Left kidney (tissue), 2 donors: ENCODE measurements around the gene USP36. TPM values are rescaled to one million over a fixed set of nuclear protein-coding genes. Genes with fewer than 3 reads are reported as not detected.

Experiments used
- DNase-seq: peaks from one replicate; pipeline ENCODE4 v3.0.0-alpha.2; 2013
- polyA plus RNA-seq: library from polyadenylated mRNA; unstranded; fragments of 120-200 nt; gene quantifications from one replicate; pipeline ENCODE4 v1.2.1, GENCODE V29; 2013; ENCODE audit not compliant: insufficient read length

USP36 gene
- polyA plus RNA-seq, 1 donor, result 54.8 TPM

DNA sequence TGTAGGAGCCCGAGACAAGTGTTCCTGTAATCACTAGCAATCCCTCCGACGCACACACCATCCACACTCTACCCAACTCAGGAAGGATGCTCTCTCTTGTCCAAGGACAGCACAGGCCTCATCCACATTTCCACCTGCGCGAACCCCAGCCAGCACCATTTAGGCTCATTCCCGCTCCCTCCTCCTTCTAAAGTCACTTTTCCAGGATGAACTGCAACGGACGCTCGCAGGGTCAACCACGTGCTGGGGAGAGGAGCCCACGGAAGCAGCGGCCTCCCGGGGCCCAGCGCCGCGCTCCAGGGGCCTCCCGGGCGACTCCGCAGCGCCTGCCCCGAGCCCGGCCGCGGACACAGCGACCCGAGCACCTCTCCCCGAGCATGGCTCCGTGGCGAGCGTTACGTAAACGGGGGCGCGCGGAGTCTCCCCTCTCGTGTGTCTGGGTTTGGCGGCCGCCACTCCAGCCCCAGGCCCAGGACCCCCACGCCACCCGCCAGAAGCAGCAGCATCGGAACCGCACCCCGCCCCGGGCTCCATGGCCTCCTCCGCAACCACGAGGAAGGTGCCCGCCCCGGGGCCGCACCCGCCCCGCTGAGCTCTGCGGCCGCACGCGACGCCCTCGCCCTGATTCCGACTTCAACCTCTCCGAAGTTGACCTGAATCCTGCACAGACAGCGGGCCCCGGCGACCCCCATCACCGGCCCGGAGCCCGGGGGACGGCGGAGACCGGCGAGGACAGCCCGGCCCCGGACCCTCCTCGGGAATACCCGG is 668 bp downstream of the USP36 start:
- no peak for DNase-seq

DNA sequence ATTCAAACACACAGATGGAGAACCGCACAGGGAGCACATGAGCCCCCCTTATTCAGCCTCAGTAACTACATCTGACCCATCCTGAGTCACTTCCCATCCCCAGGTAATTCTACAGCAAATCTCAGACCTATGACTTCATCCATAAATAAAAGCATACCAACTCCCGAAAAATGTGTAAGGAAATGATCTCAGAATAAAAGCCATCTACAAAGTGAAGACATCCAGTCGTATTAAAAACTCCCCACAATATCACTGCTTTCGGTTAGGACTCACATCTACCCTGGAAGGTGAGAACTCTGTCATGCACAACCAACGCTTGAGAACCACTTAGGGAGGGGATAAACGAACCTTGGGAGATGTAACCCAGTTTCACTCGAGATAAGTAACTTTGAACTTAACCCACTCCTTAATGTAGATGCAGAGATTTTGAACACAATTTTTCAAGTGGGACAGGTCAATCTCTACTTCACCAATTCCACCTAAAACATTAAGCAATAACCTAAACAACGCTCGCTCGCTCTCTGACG is 1.3 kb downstream of the USP36 start:
- DNase-seq, result no peak

DNA sequence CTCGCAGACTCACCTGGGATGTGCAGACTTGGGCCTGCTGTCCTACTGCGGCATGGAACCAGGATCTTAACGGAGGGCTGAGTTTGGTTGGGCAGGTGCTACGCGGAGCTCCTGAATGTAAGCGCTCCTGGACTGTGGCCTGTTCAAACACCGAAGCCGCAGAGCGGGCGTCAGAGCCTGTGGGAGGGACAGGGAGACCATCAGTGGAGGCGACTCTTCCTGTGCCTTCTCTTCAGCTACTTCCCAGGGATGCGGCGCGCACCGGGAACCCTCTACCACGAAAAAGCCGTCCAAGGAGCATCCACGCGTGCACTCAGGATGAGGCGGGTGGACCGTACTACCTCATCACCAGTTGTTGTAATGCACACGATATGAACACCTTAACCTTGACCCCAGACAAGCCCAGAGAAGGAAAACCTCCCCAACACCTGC is 2.0 kb downstream of the USP36 start:
- DNase-seq, result no peak

DNA sequence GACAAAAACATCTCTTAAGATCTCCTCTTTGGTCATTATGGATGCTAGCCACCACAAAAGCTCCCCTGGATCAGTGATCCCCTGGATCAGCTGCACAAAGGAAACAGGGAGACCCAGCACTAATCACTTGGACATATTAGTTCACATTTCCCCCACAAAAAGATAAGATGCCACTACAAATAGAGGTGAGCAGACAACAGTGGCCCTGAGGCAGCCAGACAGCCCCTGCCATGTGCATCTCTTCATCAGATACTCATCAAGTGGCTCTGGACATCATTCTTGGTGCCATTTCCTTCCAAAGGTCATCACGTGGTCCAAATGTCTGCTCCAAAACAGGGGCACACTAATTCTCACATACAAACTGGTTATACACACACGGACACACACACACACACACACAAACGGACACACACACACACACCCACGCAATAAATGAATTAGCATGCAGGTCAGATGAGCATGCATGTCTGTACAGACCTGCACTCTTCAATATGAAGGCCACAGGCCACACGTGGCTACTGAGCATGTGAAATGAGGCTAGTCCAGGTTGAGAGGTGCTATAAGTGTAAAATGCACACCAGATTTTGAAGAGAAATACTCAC is 4.1 kb downstream of the USP36 start:
- DNase-seq, result no peak

DNA sequence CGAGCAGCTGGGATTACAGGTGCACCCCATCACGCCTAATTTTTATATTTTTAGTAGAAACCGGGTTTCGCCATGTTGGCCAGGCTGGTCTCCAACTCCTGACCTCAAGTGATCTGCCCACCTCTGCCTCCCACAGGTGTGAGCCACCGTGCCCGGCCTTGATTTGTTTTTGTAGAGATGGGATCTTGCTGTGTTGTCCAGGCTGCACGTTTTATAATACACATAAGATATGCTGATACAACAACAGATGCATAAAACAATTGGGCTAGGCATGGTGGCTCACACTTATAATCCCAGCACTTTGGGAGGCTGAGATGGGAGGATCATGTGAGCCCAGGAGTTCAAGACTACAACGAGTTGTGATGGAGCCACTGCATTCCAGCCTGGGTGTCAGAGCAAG is 6.0 kb downstream of the USP36 start:
- DNase-seq, result no peak

DNA sequence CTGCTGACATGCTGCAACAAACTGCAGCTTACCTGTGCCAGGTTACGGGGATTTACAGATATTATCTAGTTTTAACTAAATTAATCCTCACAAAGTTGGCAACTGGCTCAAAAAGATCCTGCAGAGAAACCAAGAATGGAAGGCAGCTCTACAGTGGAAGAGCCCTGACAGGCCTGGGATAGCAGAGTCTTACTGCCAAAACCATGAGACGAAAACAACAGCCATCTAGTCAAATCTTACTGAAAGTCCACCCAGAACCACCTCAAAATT is 8.1 kb downstream of the USP36 start:
- DNase-seq, result no peak

DNA sequence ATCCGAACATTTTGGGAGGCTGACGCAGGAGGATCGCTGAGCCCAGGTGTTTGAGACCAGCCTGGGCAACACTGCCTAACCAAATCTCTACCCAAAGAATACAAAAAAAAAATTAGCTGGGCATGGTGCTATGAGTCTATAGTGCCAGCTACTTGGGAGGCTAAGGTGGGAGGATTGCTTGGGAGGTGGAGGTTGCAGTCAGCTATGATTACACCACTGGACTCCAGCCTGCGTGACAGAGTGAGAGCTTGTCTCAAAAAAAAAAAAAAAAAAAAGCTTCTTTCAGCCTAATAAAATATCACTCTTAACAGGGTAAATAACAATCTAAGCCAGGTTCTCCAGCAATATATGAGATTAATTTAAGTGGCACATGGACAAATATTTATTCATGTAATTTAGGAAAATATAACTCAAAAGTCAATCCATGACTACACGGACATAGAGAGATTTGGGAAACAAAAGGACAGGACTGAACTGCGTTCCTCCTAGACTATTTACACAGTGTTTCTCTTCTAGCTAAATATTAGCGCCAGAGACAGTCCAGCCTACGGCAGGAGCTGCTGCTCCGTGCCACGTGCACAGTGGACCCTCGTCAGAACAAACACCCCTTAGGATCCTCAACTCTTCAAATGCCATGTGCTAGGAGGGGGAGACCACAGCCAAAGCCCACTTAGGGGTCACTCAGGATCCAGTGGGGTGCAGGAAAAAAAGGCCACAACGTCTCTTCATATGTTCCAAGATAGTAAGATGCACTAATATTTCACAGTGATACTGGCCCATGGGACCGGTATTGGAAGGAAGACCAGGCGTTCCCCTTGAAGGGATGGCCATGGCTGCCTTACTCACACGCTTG is 8.7 kb downstream of the USP36 start:
- DNase-seq, result no peak

DNA sequence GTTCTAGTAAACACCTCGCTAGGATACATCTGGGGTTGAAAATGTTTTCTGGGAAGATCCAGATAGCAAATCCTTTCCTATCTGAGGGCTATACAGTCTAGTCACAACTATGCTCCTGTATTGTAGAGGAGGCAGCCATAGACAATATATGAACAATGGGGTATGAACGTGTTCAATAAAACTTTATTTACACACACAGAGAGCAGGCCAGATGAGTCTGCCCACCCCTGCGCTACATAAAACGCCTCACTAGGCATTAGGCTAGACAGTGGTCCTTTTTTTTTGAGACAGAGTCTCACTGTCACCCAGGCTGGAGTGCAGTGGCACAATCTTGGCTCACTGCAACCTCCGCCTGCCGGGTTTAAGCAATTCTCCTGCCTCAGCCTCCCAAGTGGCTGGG is 11.1 kb downstream of the USP36 start:
- no peak for DNase-seq

DNA sequence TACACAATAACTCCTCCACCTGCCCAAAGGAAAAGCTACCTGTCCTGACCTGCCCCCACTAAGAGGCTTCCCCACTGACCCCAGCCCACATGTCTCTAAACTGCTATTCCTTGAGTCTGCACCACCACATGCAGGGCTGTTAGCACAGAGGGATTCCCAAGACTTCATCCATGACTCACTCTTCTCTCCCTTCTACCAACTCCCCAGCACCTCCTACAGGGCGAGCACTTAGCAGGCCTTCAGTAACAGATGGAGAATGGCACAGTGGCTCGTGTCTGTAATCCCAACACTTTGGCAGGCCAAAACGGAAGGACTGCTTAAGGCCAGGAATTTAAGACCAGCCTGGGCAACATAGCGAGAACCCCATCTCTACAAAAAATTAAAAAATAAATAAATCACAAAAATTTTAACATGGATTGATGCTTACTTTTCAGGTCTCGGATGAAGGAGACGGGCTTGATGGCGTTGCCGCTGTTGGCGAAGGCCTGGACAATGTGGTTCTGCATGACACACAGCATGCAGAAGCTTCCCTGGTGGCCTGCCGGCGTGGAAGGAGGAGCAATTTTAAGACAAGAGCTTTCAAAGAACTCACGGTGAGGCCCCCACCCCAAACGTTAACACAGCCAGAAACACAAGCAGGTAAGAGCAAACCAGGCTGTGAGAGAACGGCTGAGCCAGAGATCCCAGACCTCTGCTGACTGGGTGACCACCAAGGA is 12.0 kb downstream of the USP36 start:
- no peak for DNase-seq

DNA sequence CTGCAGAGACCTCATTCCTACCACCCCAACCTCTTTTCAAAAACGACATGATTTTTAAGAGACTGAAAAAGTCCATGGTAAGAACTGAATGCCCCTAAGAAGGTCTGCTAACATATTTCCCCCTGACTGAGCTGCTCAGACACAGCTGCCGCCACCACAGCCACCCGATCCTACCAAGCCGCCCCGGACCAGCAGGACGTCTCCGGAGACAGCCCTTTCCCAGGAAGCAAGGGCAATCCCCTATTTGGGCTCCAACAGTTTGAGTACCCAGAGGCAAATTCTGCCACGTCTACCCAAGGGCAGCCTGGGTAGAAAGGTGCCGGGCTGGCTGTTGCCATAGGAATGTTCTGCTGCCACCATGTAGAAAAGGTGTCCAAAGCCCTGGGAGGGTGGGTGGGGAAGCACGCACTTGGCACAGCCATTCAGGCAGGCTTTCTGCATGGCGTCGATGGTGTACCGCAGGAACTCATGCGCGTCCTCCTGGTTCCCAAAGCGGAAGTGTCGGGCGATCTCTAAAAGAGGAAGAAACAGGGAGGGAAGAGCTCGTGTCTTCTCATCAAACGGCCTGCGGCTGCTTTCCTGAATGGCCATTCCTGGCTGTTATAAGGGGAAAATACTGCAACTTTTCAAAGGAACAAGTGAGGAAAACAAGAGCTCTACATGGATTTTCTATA is 13.6 kb downstream of the USP36 start:
- no peak for DNase-seq

DNA sequence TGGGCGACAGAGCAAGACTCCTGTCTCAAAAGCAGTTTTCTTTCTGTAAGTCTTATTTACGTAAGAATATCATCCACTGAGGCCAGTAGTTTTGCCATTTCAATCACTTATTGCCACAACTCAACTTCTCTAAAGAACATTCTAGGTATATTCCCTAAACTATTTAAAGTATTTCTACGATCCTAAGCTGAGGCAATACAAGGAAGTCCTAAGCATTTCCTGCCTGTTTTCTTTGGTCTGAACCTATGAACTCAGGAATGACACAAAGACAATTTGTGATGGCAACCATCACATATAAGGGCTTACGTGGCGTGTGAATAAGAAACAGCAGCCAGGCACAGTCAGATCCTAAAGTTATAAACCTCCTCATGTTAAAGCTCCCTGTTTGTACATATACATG is 14.2 kb downstream of the USP36 start:
- no peak for DNase-seq

DNA sequence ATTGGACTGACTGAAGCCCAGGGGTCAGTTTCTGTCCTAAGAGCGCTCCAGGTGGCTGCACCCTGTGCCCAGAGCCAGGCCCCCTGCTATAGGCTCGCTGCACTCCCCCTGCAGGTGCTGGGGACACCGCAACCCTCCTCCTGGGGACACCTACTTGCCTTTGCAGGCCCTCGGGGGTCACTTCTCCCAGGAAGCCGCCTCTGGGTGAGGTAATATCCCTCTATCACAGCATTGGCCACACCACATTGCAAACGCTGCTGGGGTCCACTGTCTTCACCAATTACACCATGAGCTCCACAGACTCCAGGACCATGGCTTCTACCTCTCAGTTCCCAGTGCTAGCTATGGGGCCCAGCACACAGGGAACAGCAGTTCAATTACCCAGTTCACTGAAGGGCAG is 14.9 kb downstream of the USP36 start:
- no peak for DNase-seq

DNA sequence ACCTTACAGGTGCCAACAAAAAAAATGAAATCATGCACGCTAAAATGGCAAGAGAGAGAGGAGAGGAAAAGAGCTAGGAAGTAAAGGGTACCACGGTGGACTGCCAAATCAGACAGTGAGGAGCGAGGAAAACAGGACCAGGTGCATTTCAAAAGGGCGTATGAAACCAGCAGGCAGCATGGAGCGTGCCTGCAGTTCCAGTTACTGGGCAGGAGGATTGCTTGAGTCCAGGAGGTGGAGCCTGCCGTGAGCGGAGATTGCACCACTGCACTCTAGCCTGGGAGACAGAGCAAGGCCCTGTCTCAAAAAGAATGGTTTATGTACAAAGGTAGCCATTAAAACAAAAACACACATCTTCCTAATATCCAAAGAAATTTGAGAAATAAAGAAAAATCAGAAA is 16.4 kb downstream of the USP36 start:
- no peak for DNase-seq

DNA sequence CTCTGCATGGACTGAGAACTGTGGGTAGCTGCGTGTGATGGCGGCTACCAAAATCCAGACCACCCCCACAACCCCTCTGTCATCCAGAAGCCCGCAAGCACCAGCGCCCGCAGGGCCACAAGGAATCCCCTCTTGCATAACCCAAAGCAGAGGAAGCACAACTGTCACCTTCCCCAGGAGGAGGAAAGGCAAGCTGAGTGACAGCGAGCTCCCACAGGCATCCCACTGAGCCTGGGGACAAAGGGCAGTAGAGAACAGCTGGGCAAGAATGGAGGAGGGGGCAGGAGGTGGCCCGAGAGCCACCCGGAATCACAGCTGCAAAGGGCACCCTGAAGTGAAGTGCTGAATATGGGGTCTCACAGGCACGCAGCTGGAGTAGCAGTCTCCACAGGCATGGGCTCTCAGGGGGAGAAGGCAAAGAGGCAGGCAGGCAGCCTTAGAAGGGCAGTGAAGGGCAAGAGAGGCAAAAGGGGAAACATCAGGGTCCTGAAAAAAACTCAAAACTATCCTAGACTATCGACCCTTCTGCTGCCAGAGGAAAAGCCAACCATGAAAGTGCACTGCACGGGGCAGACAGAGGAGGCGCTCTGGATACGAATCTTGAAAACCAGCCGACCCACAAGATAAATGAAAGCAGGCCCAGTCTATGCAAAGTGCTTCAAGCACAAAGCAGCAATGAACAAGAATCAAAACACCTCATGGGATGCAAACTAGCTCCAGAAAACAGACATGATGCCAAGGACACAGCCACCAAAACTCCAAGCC is 17.1 kb downstream of the USP36 start:
- no peak for DNase-seq

DNA sequence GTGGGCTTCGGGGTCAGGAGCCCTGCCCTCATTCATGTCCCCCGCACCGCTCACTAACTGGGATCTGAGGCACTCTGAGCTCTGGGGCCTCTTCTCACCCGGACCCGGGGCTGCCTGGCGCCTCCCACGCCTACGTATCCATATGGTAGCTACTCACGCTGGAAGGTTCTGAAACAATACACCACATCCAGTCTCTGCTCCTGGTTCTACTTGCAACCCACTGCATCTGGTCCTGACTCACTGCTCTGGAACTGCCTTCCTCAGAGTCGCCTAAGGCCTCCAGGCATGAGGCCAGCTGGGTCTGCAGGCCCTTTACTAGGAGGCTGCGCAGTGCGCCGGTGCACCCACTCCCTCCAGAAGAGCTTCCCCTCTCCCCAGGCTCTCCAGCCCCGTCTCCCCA is 18.1 kb downstream of the USP36 start:
- DNase-seq, result no peak

DNA sequence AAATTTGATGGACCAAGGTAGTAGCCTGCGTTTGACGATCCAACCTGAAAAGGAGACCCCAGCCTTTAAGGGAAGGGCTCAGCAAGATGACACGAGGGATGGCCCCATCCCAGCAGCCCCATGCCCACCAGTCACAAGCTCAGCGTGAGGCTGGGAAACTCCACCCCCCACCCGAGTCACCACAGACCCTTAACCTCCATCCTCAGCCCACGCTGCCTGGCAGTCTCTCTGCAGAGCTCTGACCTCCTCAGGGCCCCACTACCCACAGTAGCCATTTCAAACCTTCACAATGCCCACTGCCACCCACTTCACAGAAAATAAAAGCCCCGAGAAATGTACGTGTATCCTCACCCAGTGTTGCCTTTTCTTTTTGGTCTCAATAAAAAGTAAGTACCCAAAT is 18.7 kb downstream of the USP36 start:
- no peak for DNase-seq

DNA sequence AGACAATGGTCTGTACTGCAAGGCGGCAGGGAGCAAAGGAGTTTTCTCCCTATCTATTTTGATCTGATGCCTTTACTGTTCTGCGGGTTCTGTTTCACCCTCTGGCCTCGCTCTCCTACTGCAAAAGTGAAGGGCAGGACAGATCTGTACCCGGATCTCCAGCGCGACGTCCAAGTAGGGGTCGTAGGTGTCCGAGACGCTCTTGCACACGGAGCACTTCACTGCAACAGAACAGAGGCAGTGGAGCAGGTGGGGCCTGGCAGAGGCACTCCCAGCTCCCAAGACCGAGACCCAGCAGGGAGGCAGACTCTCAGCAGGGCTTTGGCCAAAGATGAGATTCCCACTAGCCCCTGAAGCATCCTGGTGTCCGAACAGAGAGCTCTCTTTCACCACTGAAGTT is 19.8 kb downstream of the USP36 start:
- no peak for DNase-seq

DNA sequence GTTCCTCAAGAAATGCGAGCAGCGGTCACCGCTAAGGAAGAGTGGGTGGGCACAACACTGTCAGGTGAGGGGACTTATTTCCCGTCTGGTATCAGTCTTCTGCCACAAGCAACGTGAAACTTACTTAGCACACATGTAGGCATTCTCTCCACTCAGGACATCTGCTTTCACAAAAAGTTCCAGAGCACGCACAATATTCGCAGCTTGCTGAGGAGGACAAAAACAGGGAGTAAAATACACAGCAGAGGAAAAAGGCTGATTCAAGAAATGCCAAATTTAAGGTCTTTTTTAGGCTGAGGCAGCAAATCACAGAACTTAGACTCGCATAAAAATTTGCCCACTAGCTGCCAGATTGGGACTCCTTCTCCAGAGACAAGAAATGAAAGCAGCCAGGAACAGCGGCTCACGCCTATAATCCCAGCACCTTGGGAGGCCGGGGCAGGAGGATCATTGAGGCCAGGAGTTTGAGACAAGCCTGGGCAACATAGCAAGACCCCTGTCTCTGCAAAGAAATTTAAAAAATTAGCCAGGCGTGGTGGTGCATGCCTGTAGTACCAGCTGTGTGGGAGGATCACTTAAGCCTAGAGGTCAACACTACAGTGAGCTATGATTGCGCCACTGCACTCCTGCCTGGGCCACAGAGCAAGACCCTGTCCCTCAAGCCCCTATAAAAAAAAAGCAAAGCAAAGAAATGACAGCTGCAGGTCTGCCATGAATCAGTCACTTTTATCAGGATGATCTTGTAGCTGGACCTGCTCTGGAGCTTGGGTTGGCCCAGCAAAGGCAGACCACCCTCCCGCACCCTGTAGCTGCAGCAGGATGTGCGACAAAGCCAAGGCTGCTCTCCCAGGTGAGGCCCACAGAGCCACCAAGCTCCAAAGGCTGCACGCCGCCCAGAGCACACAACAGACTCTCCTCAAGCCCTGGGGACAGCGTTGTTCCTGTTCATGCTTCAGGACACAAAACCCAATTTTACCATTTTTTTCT is 20.5 kb downstream of the USP36 start:
- no peak for DNase-seq

DNA sequence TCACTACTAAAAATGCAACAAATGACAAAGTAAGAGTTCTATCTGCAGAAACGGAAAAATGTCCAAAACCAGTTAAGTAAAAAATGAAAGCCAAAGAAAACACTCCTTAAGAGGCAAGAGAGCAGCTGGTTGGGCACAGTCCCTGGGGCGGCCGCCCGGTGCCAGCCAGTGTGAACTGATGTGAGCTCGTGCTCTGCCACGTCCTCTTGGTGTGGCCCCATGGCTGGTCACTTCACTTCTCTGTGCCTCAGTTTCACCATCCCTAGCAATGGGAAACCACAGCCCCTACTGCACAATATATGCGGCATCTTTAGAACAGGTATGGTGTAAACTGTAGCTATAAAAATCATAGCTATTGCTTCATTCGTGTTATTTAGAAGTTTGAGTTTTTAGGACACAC is 21.2 kb downstream of the USP36 start:
- DNase-seq, result no peak

DNA sequence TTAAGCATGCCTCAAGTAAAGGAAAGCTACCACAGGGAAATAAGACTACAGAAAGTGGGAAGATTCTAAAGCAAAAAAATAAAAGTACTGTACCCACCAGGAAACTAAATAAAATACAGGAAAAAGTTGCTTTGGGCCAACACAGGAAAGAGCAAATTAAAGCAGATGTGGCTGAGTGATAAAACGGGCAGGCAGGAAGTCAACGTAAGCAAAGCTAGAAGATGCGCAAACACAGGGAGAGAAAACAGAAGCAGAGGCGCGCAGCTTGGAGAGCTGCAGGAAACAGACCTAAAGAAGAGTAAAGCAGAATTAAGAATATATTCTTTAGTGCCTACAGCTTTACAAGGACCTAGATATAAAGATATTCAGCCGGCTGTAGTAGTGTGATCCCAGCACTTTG is 21.7 kb downstream of the USP36 start:
- no peak for DNase-seq
